Tibial nerve (tissue), 4 donors: ENCODE results near the gene R3HCC1L.

Experiments used
- CTCF ChIP-seq, 5 experiments: fragments of 200-600 bp in 3 of 5; fragments of 450-650 bp in 2 of 5; sonication (generic) in 3 of 5; IDR thresholded peaks; one replicate each; pipeline ENCODE4 v1.5.1; 2016 to 2019; ENCODE audit warnings: antibody characterized with exemption in 5 of 5, mild to moderate bottlenecking in 3 of 5, moderate library complexity in 2 of 5
- EP300 ChIP-seq, 2 donors: sonication (generic); formaldehyde crosslinking; IDR thresholded peaks; one replicate each; pipeline ENCODE4 v1.6.1; 2017; ENCODE audit warnings: antibody characterized with exemption in 2 of 2, mild to moderate bottlenecking in 1 of 2
- POLR2A ChIP-seq, 2 donors: fragments of 450-650 bp; IDR thresholded peaks; one replicate each; pipeline ENCODE4 v1.6.1; 2017; ENCODE audit warnings: antibody characterized with exemption in 2 of 2, mild to moderate bottlenecking in 2 of 2, moderate library complexity in 2 of 2

DNA sequence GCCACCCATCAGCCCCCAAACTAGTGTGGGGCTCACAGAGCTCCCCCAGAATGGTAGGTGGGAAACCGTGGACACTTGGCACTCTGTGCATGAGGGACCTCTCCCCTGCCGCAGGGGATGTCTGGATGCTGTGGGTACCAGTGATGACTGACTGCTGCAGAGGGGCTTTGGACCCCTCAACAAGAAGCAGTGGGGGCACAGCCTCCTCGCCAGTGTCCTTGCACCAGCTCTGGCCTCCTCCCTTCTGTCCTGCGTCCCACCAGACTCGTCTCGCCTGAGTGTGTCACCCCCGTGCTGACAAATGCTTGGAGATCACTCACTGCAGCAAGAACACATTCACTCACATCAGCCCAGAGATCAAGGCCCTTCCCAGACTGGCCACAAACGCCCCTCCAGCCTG is 37.3 kb upstream of the R3HCC1L start:
- TF ChIP-seq CTCF (IDR thresholded peaks at IDR 0.05) (no peak), EP300 (IDR thresholded peaks at IDR 0.05) (no peak), POLR2A (IDR thresholded peaks at IDR 0.05) (no peak)
